ENCODE measurements around the gene MYH9. TPM values are rescaled to one million over a fixed set of nuclear protein-coding genes. Genes with fewer than 3 reads are reported as not detected.

MYH9 gene
- total and polyA plus RNA-seq, 2 experiments from 2014 or later: 58.4 to 233 TPM

- H3K4me1 ChIP-seq (ENCODE audit: insufficient read depth): peaks cover 46% of the 10 kb centered on the region
These were observed 9.5 kb downstream of the MYH9 start for GRCh38 chr22:36378080-36378868.

GRCh38 chr22:36377022-36377631 is 10.6 kb downstream of the MYH9 start:
- H3K4me3 Mint-ChIP-seq: no peak overlapping the region
- Histone ChIP-seq H3K9me2 (ENCODE audit: insufficient read depth) (no peaks in the 10 kb centered on the region), H3K4me3 (no peak overlapping the region), H3K27me3 (ENCODE audit: insufficient read depth) (no peaks in the 10 kb centered on the region), H3K4me2 (no peak overlapping the region), H3K27ac (ENCODE audit: low read depth) (no peak overlapping the region), H3F3A (replicated peaks; ENCODE audit: low read depth) (peaks cover 5% of the 10 kb centered on the region; the same call in 1 of the 2 replicates), H2AFZ (no peak overlapping the region), H4K20me1 (replicated peaks; ENCODE audit: insufficient read depth) (peaks cover 57% of the 10 kb centered on the region), H3K36me3 (ENCODE audit: insufficient read depth) (peaks cover 2% of the 10 kb centered on the region; the same call in 1 of the 2 replicates), H3K4me1 (ENCODE audit: insufficient read depth) (peaks cover 58% of the 10 kb centered on the region), H3K79me2 (replicated peaks; ENCODE audit: insufficient read depth) (peaks cover 100% of the 10 kb centered on the region)
- H3K4me1 Mint-ChIP-seq: peaks cover 57% of the 10 kb centered on the region
- DNase-seq (ENCODE audit: low spot score): no peak
- H3K27ac Mint-ChIP-seq: no peak overlapping the region
- H3K36me3 Mint-ChIP-seq (ENCODE audit: low read depth): peaks cover 34% of the 10 kb centered on the region
- H3K9me3 Mint-ChIP-seq: no peaks in the 10 kb centered on the region
- ATAC-seq: no peak
- H3K27me3 Mint-ChIP-seq (ENCODE audit: insufficient read depth, low read depth, poor library complexity): peaks cover 10% of the 10 kb centered on the region
- TF ChIP-seq CREB1 (CRISPR knock-in tag; IDR thresholded peaks at IDR 0.05; ENCODE audit: low read depth): no peak
- TF ChIP-seq CTCF (conservative IDR thresholded peaks at IDR 0.05; ENCODE audit: low read depth in 2 of 2): no peak
- TF ChIP-seq REST (IDR thresholded peaks at IDR 0.05; ENCODE audit: unreplicated experiment): no peak
- no peak for TF ChIP-seq ZNF114 (CRISPR knock-in tag; IDR thresholded peaks at IDR 0.05)
- no peak for TF ChIP-seq EZH2 (IDR thresholded peaks at IDR 0.05; ENCODE audit: low read depth, unreplicated experiment)
- TF ChIP-seq POLR2AphosphoS5 (IDR thresholded peaks at IDR 0.05; ENCODE audit: low read depth): no peak
- no peak for TF ChIP-seq JUNB (IDR thresholded peaks at IDR 0.05; ENCODE audit: unreplicated experiment)
- TF ChIP-seq NANOG (IDR thresholded peaks at IDR 0.05; ENCODE audit: borderline replicate concordance): no peak
- TF ChIP-seq STAT1 (IDR thresholded peaks at IDR 0.05; ENCODE audit: unreplicated experiment): no peak
- no peak for TF ChIP-seq ETS1 (IDR thresholded peaks at IDR 0.05)

More at GRCh38 chr22:36378080-36378868, 9.5 kb downstream of the MYH9 start:
- Histone ChIP-seq H4K20me1 (replicated peaks; ENCODE audit: insufficient read depth) (peaks cover 61% of the 10 kb centered on the region), H3F3A (replicated peaks; ENCODE audit: low read depth) (0 out of 2 replicates have a peak, but pooled peaks cover 4% of the 10 kb centered on the region), H3K9me2 (ENCODE audit: insufficient read depth) (no peaks in the 10 kb centered on the region), H3K27me3 (ENCODE audit: insufficient read depth) (no peaks in the 10 kb centered on the region), H3K4me3 (no peak overlapping the region), H3K27ac (ENCODE audit: low read depth) (no peak overlapping the region), H2AFZ (no peak overlapping the region), H3K36me3 (ENCODE audit: insufficient read depth) (no peaks in the 10 kb centered on the region; the same call in 1 of the 2 replicates), H3K4me2 (peak overlapping the region; percentile 46; the same call in 1 of the 2 replicates), H3K79me2 (replicated peaks; ENCODE audit: insufficient read depth) (peaks cover 100% of the 10 kb centered on the region)
- DNase-seq (ENCODE audit: low spot score) (no peak), ATAC-seq (no peak)
- H3K4me3 Mint-ChIP-seq: no peak overlapping the region
- H3K27ac Mint-ChIP-seq: peak overlapping the region; percentile 74
- peaks cover 10% of the 10 kb centered on the region for H3K27me3 Mint-ChIP-seq (ENCODE audit: insufficient read depth, low read depth, poor library complexity)
- H3K36me3 Mint-ChIP-seq (ENCODE audit: low read depth): peaks cover 34% of the 10 kb centered on the region
- TF ChIP-seq ZNF331 (CRISPR knock-in tag; IDR thresholded peaks at IDR 0.05; ENCODE audit: low read depth) (no peak), ZNF114 (CRISPR knock-in tag; IDR thresholded peaks at IDR 0.05) (no peak)
- no peaks in the 10 kb centered on the region for H3K9me3 Mint-ChIP-seq
- H3K4me1 Mint-ChIP-seq: peaks cover 51% of the 10 kb centered on the region
